Skeletal muscle cell (primary cell): ENCODE results near the gene ARHGAP10.

Experiments
- DNase-seq: peaks from one replicate; pipeline ENCODE4 v3.0.0-alpha.2; 2010; ENCODE audit warnings: low read depth
- H3K4me3 ChIP-seq: 2 replicates; pipeline ENCODE4 v1.5.1; 2011; ENCODE audit warnings: low read depth, mild to moderate bottlenecking, control low read depth, low read length, moderate library complexity

ARHGAP10 gene

DNA sequence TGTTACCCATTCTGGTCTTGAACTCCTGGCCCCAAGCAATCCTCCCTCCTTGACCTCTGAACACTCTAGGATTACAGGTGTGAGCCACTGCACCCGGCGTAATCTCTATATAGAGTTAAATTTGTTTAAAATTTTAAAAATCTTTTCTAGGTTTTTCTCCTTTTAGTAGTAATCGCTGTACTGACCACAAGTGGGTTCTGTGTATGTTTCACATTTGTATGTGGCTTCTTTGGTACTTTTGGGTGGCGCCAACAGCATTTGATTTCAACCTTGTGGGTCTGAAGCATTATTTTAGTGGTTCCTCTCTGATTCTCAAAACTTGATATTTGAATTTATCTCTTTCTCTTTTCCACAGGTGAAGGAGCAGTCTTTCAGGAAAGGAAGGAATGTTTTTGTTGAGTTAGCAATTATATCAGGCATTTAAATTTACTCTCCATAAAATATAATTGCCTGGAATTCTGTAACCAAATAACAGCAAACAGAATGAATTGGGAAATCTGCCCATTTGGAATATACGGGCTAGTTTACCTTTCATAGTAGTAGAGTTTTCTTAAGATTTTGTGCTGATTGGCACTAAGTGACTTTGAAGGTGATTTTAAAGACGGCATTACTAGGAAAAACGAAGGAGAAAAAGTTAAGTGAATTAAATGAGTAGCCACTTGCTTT, 29.5 kb downstream of the ARHGAP10 start:
- no peak for DNase-seq
- no peak overlapping the region for H3K4me3 ChIP-seq

DNA sequence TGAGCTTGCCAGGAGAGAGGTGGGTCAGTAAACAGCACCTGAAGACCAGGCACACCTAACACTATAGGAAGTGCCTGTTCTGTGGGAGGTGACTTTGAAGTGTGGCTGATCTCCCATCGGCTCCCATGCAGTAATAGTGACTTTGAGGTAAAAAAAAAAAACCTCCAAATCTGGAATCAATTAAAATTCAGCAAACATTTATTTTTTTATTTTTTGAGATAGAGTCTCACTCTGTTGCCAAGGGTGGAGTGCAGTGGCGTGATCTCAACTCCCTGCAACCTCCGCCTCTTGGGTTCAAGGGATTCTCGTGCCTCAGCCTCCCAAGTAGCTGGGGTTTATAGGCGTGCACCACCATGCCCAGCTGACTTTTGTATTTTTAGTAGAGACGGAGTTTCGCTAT, 32.4 kb downstream of the ARHGAP10 start:
- no peak overlapping the region for H3K4me3 ChIP-seq
- no peak for DNase-seq

- no peak overlapping the region for H3K4me3 ChIP-seq
- no peak for DNase-seq
Measured at GRCh38 chr4:147765121-147765529, 33.2 kb downstream of the ARHGAP10 start.

- H3K4me3 ChIP-seq, result no peak overlapping the region
- peak; percentile 67 for DNase-seq
Measured at GRCh38 chr4:147768113-147768512, 36.2 kb downstream of the ARHGAP10 start.

- DNase-seq, result no peak
- H3K4me3 ChIP-seq, result no peak overlapping the region
Measured at GRCh38 chr4:147769386-147769785, 37.5 kb downstream of the ARHGAP10 start.

DNA sequence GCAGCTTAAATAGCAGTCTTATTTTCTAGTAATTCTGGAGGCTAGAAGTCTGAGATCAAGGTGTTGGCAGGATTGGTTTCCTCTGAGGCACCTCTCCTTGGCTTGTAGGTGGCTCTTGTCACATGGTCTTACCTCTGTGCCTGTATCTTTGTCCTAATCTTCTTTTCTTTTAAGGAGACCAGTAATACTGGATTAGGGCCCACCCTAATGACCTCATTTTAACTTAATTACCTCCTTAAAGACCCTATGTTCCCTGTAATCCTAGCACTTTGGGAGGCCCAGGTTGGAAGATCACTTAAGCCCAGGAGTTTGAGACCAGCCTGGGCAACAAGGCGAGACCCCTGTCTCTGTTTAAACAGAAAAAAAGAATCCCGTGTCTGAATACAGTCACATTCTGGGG, 38.9 kb downstream of the ARHGAP10 start:
- DNase-seq, result no peak
- no peak overlapping the region for H3K4me3 ChIP-seq

GRCh38 chr4:147772056-147772455, 40.2 kb downstream of the ARHGAP10 start:
- no peak overlapping the region for H3K4me3 ChIP-seq
- no peak for DNase-seq

- H3K4me3 ChIP-seq, result no peak overlapping the region
- DNase-seq, result peak; percentile 55
Measured at GRCh38 chr4:147772459-147772969, 40.6 kb downstream of the ARHGAP10 start.

GRCh38 chr4:147773261-147774184, 41.6 kb downstream of the ARHGAP10 start:
- no peak for DNase-seq
- peak overlapping the region; percentile 3 for H3K4me3 ChIP-seq

DNA sequence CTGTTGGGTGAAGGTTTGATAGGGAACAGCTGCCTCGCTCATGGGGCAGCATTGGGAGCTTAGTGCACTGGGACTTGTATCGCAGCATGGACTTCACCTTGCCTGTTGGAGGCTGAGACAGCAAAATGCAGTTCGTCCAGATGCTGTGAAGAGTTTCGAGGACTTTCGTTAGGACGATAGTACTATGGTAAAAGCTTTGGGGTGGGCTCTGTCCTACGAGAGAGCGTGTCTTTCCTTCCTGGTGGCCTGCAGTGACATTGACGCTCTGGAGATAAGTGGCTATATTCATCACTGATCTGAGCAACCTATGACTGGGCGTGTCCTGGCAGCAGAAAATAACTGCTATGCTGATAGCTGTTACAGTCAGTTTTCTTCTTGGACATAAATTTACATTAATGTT, 44.8 kb downstream of the ARHGAP10 start:
- DNase-seq, result no peak
- H3K4me3 ChIP-seq, result no peak overlapping the region

DNA sequence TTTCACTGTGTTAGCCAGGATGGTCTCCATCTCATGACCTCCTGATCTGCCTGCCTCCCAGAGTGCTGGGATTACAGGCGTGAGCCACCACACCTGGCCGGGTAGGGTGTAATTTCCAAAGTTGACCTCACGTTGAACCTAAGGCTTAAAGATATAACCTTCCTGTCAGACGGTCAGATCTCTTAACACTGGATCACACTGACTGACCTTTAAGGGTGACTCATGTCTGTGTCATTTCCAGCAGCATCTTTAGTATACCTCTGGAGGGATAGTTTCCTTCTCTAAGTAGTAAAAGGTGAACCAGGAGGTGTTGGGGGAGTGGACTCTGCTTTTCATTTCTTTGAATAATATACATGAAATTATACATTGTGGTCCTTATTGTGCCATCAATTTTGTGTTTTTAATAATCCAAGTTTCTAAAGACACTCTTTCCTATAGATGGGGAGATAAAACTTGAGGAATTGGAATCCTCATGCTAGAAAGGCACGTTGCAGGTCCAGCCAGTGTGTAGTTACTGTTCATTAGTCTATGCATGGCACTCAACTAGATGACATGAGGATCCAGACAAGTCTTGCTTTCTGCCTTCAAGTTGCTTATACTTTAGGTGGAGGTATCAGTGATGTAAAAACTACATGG, 45.7 kb downstream of the ARHGAP10 start:
- H3K4me3 ChIP-seq, result no peak overlapping the region
- no peak for DNase-seq

DNA sequence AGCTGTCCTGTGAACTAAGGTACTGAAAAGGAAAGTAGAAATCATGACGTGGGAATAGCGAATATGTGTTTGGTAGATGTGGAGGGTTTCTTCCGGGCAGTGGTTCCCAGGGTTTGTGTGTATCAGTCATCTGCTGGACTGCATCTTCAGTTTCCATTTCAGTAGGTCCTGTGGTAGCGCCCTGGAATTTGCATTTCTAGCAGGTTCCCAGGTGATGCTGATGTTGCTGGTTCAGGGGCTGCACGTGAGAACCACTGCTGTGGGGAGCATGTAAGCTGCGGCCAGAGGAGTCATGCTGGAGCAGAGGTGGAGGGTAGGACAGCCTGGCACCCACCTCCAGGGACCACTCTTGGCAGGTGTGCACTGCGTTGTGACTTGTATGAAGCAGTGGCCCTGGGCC, 47.1 kb downstream of the ARHGAP10 start:
- DNase-seq, result no peak
- no peak overlapping the region for H3K4me3 ChIP-seq

DNA sequence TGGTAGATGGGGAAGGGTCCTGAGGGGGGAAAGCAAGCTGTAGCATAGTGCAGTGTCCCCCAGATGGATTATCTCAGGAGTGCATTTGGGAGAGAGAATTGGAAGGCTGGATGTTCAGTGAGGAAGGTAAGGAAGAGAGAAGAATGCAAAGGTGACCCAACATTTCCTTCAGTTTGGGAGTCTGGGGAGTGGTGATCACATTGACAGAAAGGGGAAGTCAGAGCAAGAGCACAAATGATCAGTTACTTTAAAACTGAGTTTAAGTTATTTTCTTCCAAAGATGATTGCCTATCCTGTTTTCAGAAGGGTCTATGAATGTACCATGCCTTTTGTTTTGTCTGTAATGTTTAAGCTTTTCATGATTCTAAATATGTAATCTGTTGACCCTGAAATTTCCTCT, 47.6 kb downstream of the ARHGAP10 start:
- no peak overlapping the region for H3K4me3 ChIP-seq
- DNase-seq, result no peak

DNA sequence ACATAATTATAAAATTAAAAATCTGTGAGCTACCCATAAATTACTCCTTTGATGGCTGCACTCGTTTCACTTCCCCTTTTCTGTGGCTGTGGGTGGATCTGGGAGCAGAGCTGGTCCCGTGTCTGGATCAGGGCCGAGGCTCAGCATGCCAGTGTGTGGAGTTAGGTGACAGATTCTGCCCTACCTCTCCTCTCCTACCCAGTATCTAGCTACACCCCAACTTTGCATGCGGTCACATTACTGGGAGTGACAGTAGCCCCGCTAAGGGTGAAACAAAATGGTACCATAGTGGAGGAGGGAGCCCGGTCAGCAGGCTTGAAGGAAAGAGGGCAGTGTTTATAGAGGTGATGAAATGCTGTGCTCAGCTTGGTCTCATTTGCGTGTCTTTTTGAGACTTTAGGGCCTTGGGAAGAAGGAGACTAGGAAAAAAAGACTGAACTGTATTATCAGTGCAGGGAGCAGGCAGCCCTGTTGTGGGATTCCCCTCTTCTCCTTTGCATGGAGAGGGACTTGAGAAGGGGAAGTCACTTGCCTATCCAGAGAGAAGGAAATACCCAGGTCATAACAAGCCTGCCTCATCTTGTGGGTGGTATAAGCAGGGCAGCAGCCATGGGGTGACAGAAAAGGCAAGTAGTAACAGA, 48.4 kb downstream of the ARHGAP10 start:
- DNase-seq, result no peak

DNA sequence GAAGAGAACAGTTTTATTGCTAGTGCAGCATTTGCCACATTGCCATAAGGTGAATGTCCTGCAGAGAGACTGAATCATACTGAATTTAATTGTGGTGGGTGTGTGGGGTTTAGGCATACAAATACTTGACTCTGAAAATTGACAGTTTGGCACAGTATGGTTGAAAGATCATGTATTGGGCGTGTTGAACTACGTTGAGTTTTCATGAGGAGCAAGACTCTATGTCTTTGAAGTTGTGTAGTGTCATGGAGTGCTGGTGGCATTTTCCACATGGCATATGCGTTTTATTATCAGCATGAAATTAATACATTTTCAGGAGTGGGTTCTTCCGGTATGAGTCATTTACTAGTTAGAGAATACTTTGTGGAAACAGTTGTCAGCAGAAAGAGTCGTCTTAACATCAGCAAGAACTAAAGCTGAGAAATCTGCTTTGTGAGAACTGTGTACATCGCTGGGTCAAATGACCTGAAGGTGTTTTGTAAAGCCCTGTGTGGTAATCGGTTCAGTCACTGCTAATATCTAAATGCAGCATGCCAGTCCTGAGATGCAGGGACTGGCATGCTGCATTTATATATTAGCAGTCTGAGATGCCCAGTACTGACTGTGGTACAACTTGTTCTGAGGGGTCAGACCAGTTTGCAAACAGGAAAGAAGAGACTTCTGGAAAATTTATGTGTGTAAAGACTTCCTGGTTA, 50.3 kb downstream of the ARHGAP10 start:
- H3K4me3 ChIP-seq, result no peak overlapping the region
- DNase-seq, result peak; percentile 31

More for the DNA sequence above, 48.4 kb downstream of the ARHGAP10 start:
- H3K4me3 ChIP-seq, result no peak overlapping the region

DNA sequence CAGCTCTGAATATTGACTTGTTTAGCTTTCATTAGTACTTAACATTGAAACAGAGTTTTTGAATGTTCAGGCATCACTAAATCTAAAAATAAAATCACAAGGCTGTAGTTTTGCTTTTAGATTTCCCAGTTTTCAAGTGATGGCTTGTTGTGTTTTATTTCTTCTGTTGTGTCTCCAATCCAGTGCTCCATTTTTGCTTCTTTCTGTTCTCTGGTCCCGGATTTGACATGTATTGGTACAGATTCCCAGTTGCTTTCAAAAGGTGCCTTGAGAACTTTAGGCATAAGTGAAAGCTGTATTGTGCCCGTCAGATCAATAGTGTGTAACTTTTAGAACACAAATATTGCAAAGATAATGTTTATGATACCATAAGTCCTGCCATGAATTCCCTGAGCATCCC, 53.2 kb downstream of the ARHGAP10 start:
- H3K4me3 ChIP-seq, result no peak overlapping the region
- DNase-seq, result no peak

DNA sequence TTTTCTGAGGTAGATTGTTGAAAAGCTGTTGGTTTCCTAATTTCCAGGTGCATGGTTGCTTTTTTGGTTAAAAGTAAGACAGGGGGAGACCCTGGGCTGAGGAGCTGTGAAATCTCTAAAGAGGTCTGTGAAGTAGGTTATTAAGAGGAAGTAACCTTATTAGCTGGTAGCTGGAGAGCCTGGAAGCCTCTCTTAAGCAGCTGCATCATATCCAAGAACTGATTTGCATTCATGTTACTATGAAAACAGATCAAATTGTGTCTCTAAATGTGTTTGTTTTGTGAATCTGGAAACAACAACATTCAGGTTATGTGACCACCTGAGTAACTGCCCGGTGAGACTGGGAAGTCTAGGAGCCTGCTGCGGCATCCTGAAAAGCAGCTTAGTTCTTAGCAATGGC, 54.1 kb downstream of the ARHGAP10 start:
- H3K4me3 ChIP-seq, result no peak overlapping the region

GRCh38 chr4:147786531-147786930, 54.6 kb downstream of the ARHGAP10 start:
- DNase-seq, result no peak
- no peak overlapping the region for H3K4me3 ChIP-seq

More for the DNA sequence above, 54.1 kb downstream of the ARHGAP10 start:
- no peak for DNase-seq

- peak; percentile 65 for DNase-seq
- H3K4me3 ChIP-seq, result no peak overlapping the region
Measured at GRCh38 chr4:147787204-147787603, 55.3 kb downstream of the ARHGAP10 start.
